Measurements from ENCODE around the gene IGSF21.

IGSF21 gene

DNA sequence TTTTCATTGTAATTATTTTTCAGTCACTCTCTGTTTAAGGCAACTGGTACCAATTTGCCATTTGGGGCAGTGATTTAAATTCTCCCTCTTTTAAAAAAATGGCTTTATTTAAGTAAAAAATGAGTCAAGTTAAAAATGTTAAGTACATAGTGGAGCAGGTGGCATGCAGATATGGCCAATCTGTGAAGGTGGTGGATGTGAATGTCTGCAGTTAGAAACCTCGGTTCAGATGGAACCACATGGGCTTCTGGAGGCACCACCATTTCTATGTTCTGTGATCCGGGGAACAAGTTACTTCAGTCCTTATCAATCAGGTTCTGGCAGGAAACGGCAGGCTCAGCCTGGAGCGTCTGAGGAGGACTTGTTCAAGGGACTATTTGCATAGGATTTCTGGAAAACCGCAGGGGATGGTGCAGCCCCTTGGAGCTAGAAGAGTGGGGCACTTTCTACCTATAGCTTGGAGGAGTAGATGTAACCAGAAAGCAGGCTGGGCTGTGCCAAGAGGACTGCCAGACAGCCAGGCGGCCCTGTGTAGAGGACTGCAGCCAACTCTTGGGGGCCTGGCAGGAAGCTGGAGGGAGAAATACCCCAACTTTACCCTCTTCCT, 12.3 kb downstream of the IGSF21 start:
- DNase-seq (ENCODE audit: low read depth in 2 of 2), result no peak

DNA sequence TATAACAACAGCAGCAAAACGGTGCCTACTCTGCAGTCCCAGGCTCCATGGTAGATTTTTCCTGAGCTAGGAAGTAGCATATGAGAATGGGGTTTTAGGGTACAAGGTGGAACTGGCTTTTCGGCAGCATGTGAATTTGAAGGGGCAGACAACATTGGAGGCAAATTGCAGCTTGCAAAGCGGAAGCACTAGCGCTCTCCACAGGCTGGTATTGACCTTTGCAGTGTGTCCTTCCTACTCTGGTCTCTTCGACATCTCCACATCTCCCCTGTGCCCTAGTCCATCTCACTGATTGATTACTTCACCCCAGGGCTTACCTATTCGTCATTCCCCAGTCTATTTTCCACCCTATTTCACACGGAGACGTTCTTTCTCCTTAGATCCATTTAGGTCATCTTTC, 13.0 kb downstream of the IGSF21 start:
- DNase-seq (ENCODE audit: low read depth in 2 of 2), result no peak

DNA sequence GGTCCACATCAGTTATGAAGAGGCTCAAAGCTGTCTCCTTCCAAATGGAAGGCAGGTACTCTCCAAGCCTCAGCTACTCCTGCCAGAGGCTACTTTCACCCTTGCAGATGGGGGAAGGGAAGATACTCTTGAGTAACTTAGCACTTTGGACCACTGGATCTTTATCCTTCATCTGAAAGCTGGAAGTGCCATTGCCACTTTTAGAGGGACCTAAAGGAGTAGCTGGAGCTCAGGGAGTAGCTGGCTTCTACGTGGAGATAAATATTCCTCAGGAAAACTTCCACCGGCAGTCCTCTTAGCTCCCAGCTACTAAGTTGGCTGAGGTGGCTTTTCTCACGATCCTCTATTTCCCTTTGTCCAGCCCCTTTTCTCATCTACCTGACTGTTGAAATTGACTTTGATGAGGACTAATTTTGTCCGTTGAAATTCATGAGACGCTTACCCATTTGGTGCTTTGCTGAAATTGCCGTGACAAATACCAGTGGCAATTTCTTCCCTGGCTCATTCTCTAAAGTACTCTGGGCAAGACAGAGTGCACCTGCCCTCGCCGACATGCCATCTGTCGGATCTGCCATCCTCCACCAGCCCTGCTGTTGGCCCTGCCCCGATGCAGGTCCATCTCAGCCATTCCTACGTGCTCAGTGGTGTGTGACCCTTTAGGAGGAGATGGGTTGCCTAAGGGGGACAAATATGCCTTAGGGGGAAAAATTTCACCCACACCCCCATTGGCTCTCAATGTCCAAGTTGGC, 13.6 kb downstream of the IGSF21 start:
- no peak for DNase-seq (ENCODE audit: low read depth in 2 of 2)

DNA sequence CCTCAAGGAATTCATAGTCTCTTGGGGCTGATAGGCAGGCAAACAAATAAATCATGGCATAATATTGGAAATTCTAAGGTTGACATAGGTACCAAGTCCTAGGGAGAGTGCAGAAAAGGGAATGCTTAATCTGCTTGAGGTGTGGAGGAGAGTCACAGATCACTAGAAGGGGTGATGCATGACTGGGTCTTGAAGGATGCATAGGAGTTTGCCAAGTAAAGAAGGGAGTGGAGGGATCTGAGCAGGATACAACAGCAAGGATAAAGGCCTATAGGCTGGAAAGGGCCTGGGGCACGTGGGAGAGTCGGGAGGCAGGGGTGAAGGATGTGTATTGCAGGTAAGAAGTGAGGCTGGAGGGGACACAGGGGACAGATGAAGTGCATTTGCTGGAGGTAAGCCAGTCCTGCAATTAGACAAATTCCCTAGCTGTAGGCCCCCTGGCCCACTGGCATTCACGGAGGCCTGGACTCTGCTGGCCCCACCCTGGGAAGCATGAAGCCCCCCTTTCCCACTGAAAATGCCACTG, 15.9 kb downstream of the IGSF21 start:
- no peak for DNase-seq (ENCODE audit: low read depth in 2 of 2)

DNA sequence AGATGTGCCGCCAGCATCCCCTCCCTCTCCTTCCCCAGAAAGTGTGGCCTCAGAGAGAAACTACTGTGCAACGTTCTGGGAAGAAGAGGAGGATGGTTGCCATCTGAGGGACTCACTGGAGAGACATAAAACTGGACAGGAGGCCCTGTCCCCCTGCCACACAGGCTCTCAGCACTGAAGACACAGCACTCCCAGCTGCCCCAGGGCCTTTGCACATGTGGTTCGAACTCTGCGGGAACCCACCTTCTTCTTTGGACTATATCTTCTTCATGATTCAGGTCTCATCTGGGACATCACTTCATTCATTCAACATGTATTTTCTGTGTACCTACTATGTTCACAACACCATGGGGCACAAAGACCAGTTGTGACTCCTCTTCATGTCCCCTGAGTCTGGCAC, 17.4 kb downstream of the IGSF21 start:
- DNase-seq (ENCODE audit: low read depth in 2 of 2), result no peak

DNA sequence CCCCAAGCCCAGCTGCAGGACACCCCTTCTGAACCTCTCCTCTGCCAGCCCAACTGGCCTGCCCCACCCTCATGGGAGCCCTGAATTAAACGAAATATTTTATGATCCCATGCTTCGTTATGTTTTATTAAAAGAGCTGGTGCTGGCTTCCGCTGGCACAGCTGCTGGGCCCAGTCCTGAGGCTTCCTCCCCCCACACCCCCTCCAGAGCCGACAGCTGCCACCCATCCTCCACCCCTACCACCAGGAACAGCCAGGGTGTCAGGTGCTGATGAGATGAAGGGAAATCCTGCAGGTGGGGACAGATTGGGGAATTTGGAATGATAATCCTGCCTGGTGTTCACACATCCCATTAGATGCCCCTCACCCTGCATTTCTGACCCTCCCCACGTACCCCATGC, 19.0 kb downstream of the IGSF21 start:
- no peak for DNase-seq (ENCODE audit: low read depth in 2 of 2)

DNA sequence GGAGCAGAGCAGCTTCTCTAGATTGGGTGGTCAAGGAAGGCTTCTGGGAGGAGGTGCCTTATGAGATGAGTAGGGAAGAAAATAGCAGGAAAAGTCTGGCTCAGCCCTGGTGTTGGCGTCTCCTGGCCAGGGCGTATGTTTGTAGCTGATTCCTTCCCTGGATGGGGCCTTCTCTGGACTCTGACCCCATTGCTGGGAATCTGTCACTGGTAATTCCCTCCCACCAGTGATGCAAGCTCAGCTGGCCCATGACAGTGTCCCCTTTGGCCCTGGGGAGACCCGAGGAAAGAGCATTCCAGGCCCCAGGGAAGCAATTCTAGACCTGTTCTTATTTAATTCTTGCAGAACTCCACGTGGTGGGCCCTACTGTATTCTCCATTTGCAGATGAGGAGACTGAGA, 20.7 kb downstream of the IGSF21 start:
- DNase-seq (ENCODE audit: low read depth in 2 of 2), result no peak

DNA sequence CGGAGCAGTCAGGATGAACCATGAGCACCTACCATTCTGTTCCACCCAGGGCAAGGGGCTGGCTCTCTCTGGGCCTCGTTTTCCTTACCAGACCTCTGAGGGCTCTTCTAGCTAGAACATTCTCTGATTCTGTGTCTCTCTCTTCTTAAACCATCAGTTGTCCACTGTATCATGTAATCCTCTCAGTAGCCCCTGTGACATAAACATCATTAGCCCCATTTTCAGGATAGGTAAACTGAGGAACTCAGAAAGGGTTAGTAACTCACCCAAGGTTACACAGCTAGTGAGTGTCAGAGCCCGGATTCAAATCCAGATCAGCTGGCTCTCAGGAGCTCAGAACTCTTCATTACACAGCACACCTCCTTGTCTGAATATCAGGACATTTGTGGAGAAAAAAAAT, 22.8 kb downstream of the IGSF21 start:
- no peak for DNase-seq (ENCODE audit: low read depth in 2 of 2)

DNA sequence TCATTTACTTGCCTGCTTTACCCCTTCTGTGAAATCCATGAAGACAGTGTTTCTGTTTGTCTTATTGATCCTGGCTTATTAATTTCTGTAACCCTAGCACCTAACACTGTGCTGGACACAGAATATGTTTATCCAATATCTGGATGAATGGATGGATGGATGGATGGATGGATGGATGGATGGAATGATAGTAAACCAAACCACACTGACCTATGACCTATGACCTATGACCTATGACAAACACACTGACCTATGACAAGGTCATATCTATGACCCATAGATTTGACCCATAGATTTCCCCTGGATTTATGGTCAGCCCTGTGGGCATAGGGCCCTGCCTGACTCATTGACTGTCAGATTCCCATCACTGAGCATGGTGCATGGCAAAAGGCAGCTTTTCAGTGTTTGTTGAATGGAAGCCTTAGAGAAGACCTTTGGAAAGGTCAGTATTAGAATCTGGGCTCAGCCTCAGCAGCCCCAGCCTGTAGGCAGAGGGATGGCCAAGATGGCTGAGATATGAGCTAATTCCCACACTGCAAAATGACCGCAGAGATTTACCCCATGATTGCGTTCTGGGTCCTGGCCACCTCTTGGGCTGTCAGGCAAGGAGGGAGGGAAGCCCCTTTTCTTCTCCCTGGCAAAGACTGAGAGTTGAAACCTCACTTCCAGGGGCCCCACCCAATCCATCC, 24.6 kb downstream of the IGSF21 start:
- no peak for DNase-seq (ENCODE audit: low read depth in 2 of 2)

DNA sequence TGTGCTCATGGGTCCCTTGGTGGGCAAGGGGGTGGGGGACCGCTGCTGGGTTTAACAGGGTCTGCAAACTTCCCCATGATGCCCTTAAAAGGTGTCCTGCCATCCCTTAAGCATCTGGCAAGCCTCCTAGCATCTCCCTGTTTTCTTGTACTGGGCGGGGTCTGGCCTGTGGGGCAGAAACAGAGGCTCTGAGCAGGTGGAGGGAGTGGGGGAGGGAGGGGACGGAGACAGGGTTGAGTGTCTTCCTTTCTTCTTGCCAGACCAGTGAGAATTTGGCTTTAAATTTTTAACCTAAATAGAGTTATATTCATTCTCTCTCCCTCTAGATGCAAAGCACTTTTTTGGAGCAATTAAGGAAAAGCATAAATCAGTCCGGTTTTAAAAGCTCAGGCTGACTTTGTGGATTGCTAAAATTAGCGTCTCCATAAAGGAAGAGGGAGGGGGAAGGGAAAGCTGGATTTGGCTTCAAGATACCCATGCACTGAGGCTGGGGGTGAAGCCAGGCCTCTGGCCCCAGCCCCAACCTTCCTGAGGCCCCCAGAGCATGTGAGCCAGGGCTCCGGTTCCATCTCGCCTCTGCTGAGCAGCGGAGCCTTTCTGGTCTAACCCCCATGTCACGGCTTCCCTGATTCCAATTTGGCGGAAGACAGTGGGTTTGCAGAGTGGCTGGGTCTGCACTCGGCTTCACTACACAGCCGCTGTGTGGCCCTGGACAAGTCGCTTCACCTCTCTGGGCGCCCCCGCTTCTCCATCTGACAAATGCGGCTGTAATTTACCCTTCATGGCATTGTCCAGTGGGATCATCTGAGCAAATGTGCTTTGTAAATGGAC, 25.3 kb downstream of the IGSF21 start:
- DNase-seq (ENCODE audit: low read depth in 2 of 2), result no peak

DNA sequence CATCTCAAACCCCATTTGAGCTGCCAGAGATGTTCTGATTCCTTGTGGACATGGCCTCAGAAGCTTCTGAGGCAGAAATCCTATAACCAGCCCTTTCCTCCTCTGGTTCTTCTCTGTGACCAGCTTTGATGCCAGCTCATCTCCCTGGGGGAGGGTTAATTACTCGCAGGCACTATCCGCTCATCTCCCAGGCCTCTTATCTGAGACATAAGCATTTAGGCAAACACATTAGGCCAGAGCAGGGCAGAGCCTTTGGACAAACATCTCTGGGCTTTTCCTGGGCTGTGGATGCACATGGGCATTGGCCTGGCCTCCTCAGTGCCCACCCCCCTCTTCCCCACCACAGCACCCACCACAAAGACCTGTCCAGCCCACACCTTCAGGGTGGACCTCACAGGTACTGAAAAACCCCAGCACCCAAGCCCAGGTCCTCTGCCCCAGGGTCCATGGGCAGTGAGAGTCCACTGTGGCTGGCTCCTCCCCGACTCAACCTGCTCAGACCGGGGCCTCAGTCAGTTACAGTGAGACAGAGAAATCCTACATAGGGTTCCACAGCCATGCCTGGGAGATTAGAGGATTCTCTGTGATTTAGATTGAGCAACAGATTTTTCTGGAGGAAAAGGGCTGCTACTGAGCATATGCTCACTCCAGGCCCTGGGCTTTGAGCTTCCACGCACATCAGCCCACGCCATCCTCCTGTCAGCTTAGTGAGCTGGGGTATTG, 26.9 kb downstream of the IGSF21 start:
- DNase-seq (ENCODE audit: low read depth in 2 of 2), result no peak

DNA sequence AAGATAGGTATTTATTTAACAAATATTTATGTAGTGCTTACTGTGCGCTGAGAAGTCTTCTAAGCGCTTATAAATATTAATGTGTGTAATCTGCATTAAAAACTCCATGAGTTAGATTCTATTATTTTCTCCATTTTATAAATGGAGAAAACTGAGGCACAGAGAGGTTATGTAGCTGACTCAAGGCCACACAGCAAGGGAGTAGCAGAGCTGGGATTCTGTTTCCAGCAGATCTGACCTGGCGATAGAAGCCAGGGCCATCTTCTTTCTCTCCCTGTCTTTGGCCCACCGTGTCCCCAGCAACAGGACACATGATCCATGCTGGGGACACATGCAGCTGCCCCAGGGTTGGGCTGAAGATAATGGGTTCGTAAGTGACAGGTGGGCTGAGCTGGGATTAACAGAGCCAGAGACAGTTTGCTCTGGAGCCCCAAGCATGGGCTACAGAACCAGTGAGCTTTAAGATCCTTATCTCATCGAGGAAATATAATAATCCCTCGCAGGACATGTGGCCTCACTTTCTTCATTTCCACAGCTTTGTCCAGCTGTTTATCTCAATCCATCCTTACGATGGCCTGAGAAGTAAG, 30.3 kb downstream of the IGSF21 start:
- no peak for DNase-seq (ENCODE audit: low read depth in 2 of 2)

DNA sequence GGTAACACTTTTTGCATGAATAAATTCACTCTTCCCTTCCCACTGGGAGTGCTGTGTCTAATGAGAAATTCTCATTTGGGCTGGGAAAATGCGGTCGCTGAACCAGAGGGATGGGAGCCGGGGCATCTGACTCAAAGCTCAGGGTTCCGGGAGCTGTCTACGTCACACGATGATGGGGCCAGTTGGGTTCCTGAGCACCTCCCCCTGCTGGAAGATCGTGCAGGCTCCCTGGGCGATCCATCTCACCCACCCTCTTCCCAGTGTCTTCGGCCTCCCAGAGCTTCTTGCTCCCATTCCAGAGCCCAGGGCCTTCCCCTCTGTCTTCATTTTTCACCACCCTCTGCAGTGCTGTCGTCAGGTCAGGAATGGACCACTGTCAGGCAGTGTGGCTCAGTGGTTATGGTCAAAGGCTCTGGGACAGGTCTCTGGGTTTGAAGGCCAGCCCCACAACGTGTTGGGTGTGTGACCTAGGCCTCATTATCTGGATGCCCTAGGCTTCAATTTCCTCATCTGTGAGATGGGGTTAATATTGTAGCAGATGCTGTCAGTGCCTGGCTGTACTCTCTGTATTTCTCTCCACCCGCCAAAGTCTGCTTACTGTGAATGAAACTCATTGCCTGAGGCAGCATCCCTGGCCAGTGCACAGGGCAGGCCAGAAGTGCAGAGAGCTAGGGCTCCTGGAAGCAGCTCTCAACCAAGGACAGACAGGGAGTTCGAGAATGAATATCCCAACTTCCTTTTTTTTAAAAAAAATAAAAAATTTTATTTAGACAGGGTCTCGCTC, 31.8 kb downstream of the IGSF21 start:
- no peak for DNase-seq (ENCODE audit: low read depth in 2 of 2)

DNA sequence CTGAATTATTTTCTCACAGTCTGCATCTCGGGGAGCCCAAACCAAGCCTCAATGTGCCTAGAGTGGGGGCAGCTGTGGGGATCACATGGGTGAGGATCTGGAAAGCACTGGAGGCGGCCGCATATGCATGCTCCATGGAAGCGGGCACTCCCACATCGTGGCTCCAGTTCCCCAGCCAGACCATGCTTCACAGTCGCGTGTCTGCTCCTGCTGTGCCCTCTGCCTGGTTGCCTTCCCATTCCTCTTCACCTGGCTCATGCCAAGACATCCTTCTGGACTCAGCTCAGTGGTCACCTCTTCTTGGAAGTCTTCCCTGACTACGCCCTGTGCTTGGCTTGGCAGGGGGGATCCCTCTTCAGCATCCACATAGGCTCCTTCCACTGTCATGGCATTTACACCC, 32.8 kb downstream of the IGSF21 start:
- DNase-seq (ENCODE audit: low read depth in 2 of 2), result no peak

DNA sequence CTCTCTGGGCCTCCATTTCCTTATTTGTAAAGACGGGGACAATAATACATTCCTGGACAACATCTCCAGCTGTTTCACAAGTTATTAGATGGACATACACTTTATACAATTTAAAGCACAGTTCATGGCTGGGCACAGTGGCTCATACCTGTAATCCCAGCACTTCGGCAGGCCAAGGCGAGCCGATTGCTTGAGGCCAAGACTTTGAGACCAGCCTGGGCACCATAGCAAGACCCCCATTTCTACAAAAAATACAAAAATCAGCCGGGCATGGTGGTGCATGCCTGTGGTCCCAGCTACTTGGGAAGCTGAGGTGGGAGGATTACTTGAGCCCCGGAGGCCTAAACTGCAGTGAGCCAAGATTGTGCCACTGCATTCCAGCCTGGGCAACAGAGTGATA, 34.1 kb downstream of the IGSF21 start:
- DNase-seq (ENCODE audit: low read depth in 2 of 2), result no peak

DNA sequence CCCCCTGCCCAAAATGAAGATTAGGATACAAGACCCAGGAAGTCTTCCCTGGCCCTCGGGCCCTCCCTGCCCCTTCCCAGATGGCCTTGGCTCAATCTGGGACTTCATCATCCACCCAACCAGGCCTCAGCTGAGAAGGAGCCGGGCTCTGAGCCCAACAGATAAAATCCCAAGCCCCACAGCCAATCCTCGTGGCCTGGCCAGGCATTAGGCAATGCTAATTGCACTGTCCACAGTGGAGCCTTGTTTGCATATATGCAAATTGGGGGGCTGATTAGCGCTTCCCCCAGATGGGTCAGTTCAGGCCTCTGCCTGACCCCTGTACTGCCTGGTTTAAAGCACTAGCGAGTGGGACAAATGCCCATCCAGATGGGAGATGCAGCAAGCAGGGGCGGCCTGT, 34.9 kb downstream of the IGSF21 start:
- DNase-seq (ENCODE audit: low read depth in 2 of 2), result no peak

DNA sequence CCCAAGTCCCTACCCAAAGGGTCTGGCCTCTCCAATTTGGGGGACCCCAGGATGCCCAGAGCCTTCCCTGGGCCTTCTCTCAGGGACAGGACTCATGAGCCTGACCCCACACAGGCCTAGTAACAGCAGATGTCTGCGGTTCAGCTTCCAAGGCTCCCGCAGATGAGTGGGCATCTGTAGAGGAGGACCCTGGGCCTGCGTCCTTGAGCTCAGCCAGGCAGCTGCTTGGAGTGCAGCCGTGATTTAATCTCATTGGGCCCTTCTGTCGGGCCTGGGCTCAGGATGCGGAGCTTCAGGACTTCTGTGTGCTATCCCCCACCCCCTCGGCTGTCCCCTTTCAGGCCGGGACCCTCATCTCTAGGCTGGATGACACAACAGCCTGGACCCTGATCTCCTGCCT, 35.4 kb downstream of the IGSF21 start:
- no peak for DNase-seq (ENCODE audit: low read depth in 2 of 2)

DNA sequence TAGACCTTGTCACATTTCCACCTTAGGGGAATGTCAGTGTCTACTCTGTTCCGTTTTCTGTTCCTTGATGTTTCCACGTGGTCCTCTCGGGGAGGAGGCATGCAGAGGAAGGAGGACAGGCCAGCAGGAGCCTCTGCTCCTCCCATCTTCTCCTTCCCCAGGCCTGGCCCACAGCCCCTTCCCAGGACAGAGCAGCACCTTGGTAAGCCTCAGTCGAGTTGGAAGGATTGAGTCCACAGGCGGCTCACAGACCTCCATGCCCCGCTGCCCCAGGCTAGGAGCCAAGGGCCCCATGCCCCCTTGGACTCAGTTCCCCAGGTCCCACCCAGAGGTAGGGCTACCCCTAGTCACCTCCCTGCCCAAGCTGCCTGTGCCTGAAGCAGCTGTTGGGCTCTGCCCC, 36.5 kb downstream of the IGSF21 start:
- DNase-seq (ENCODE audit: low read depth in 2 of 2), result no peak

DNA sequence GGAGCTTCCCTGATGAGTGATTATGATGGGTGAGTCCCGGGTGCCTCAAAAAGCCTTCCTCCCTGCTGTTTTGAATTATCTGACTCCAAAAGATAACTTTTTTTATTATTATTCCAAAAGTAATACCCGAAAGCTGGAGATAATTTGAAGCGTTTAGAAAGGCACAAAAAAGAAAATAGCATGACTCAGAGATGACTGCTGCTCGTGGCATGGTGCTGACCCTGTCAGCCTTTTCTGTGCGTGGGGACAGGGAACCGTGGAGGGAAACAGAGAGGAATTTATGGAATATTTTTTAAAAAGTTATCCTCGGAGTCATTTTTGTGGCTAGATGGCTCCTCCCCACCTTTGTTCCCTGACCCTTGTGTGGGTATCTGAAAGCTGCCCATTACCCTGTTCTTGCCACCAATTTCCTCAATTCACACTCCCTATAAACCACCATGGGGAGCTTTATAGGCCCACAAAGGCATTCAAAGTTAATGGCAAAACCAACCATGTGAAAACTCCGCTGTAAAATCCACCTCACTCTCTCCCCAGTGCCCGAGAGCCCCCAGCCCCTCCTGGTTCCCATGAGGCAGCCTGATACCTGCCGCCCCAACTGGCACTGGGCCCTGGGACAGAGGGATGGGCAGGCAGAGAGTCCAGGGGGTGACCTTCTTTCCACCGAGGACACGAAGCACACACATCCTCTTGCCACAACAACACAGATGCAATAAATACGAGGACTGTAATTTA, 37.5 kb downstream of the IGSF21 start:
- DNase-seq (ENCODE audit: low read depth in 2 of 2), result no peak

Data from stimulated activated CD4-positive, alpha-beta T cell treated with anti-CD3 and anti-CD28 coated beads, Interleukin-15, amount 100 ng/mL, for 48 hours (primary cell).